K562 treated with DMSO at 1 percent for 24 hours (cell line): ENCODE results near the gene REC8. TPM values are rescaled to one million over a fixed set of nuclear protein-coding genes. Genes with fewer than 3 reads are reported as not detected.

Experiments
- total RNA-seq: library from RNA; unstranded; fragments of 300-600 nt; gene quantifications from 2 replicates; pipeline ENCODE4 v1.2.3, GENCODE V29; 2022; ENCODE audit warnings: low read depth; ENCODE audit not compliant: insufficient read depth

REC8 gene
- total RNA-seq, 1 experiment from 2014 or later: 2.6 TPM

Other genes with a start within 250 kb of the REC8 start
- gene DHRS4, start 218.3 kb upstream of the REC8 start, total RNA-seq: 35.2 and 36.2 TPM in 2 replicates
- gene DHRS4L2, start 183.2 kb upstream of the REC8 start, total RNA-seq: 12.8 and 14.9 TPM in 2 replicates
- 0.16 TPM in 1 of 2 replicates, not detected in the other for gene CARMIL3, start 120.1 kb upstream of the REC8 start, total RNA-seq
- not detected in 2 replicates for gene CPNE6, start 100.5 kb upstream of the REC8 start, total RNA-seq
- 150 and 160 TPM in 2 replicates for gene PCK2, start 77.8 kb upstream of the REC8 start, total RNA-seq
- gene DCAF11, start 57.3 kb upstream of the REC8 start, total RNA-seq: 52.3 and 59.5 TPM in 2 replicates
- 1.6 and 2.8 TPM in 2 replicates for gene NRL, start 57.1 kb upstream of the REC8 start, total RNA-seq
- 0.50 TPM in 1 of 2 replicates, not detected in the other for gene FITM1, start 41.4 kb upstream of the REC8 start, total RNA-seq
- gene PSME1, start 35.9 kb upstream of the REC8 start, total RNA-seq: 169 and 181 TPM in 2 replicates
- 55.6 TPM in 2 replicates for gene EMC9, start 30.5 kb upstream of the REC8 start, total RNA-seq
- 119 and 129 TPM in 2 replicates for gene PSME2, start 25.5 kb upstream of the REC8 start, total RNA-seq
- 34.5 and 41.7 TPM in 2 replicates for gene RNF31, start 24.6 kb upstream of the REC8 start, total RNA-seq
- 11.9 and 14.2 TPM in 2 replicates for gene IRF9, start 10.8 kb upstream of the REC8 start, total RNA-seq
- 16.3 and 21.4 TPM in 2 replicates for gene IPO4, start 16.7 kb downstream of the REC8 start, total RNA-seq
- 22.1 and 25.4 TPM in 2 replicates for gene TM9SF1, start 23.4 kb downstream of the REC8 start, total RNA-seq
- gene TSSK4, start 33.6 kb downstream of the REC8 start, total RNA-seq: 0.96 TPM in 1 of 2 replicates, not detected in the other
- 63.2 and 63.8 TPM in 2 replicates for gene CHMP4A, start 41.4 kb downstream of the REC8 start, total RNA-seq
- gene MDP1, start 44.0 kb downstream of the REC8 start, total RNA-seq: 16.9 and 17.9 TPM in 2 replicates
- gene NEDD8, start 60.3 kb downstream of the REC8 start, total RNA-seq: 144 and 171 TPM in 2 replicates
- 56.8 and 59.4 TPM in 2 replicates for gene GMPR2, start 60.8 kb downstream of the REC8 start, total RNA-seq
- 21.0 and 28.8 TPM in 2 replicates for gene TINF2, start 70.5 kb downstream of the REC8 start, total RNA-seq
- gene TGM1, start 91.1 kb downstream of the REC8 start, total RNA-seq: 1.5 and 3.1 TPM in 2 replicates
- gene RABGGTA, start 99.5 kb downstream of the REC8 start, total RNA-seq: 24.9 and 28.0 TPM in 2 replicates
- gene DHRS1, start 127.7 kb downstream of the REC8 start, total RNA-seq: 41.0 and 43.3 TPM in 2 replicates
- 9.2 and 10.5 TPM in 2 replicates for gene NOP9, start 127.8 kb downstream of the REC8 start, total RNA-seq
- gene CIDEB, start 135.9 kb downstream of the REC8 start, total RNA-seq: not detected in 2 replicates
- gene LTB4R2, start 138.1 kb downstream of the REC8 start, total RNA-seq: 5.2 and 5.8 TPM in 2 replicates
- gene LTB4R, start 139.4 kb downstream of the REC8 start, total RNA-seq: 8.1 and 11.2 TPM in 2 replicates
- gene ADCY4, start 163.0 kb downstream of the REC8 start, total RNA-seq: not detected in 2 replicates
- 0.35 and 0.89 TPM in 2 replicates for gene RIPK3, start 167.9 kb downstream of the REC8 start, total RNA-seq
- gene NFATC4, start 196.1 kb downstream of the REC8 start, total RNA-seq: 1.5 and 1.8 TPM in 2 replicates
- 1.4 and 1.6 TPM in 2 replicates for gene NYNRIN, start 226.9 kb downstream of the REC8 start, total RNA-seq